Astrocyte of the cerebellum (primary cell): Measurements from ENCODE around the gene GNG10.

Source experiments
- DNase-seq: peaks from one replicate; pipeline ENCODE4 v3.0.0-alpha.2; 2011; ENCODE audit warnings: low read depth
- H3K4me3 ChIP-seq: 2 replicates; pipeline ENCODE4 v1.5.1; 2011; ENCODE audit warnings: mild to moderate bottlenecking, low read depth, low read length, moderate library complexity
- CTCF ChIP-seq: IDR thresholded peaks from 2 replicates; pipeline ENCODE4 v1.5.1; 2012; ENCODE audit warnings: low read length, low read depth, moderate library complexity, mild to moderate bottlenecking; ENCODE audit errors: missing control alignments
- in situ Hi-C: cut with HindIII; loops from 2 replicates; pipeline ENCODE4 v1.10.0; 2017; ENCODE audit warnings: low sequenced_read_pairs

Gene GNG10

GRCh38 chr9:111678293-111678692, 16.9 kb downstream of the GNG10 start:
- no peak overlapping the region for H3K4me3 ChIP-seq
- TF ChIP-seq CTCF, result no peak
- no peak for DNase-seq
- in situ Hi-C loops, result no loop called here

- H3K4me3 ChIP-seq, result no peak overlapping the region
- no peak for DNase-seq
- no peak for TF ChIP-seq CTCF
- in situ Hi-C loops, result no loop called here
Measured at GRCh38 chr9:111679199-111679598, 17.8 kb downstream of the GNG10 start.

GRCh38 chr9:111683392-111683791, 22.0 kb downstream of the GNG10 start:
- TF ChIP-seq CTCF, result no peak
- in situ Hi-C loops, result no loop called here
- no peak for DNase-seq
- H3K4me3 ChIP-seq, result no peak overlapping the region

- in situ Hi-C loops, result no loop called here
- no peak overlapping the region for H3K4me3 ChIP-seq
- peak; percentile 23 for DNase-seq
- peak; percentile 29 for TF ChIP-seq CTCF
Measured at GRCh38 chr9:111691672-111692329, 30.4 kb downstream of the GNG10 start.

- no peak overlapping the region for H3K4me3 ChIP-seq
- DNase-seq, result no peak
- TF ChIP-seq CTCF, result no peak
- in situ Hi-C loops, result no loop called here
Measured at GRCh38 chr9:111696796-111697195, 35.4 kb downstream of the GNG10 start.

GRCh38 chr9:111700776-111701175, 39.4 kb downstream of the GNG10 start:
- in situ Hi-C loops, result no loop called here
- no peak for DNase-seq
- no peak for TF ChIP-seq CTCF
- no peak overlapping the region for H3K4me3 ChIP-seq

- in situ Hi-C loops, result no loop called here
- TF ChIP-seq CTCF, result no peak
- no peak overlapping the region for H3K4me3 ChIP-seq
- DNase-seq, result no peak
Measured at GRCh38 chr9:111704503-111704902, 43.1 kb downstream of the GNG10 start.
